Measurements from ENCODE around the gene GPRC6A. TPM values are rescaled to one million over a fixed set of nuclear protein-coding genes. Genes with fewer than 3 reads are reported as not detected.

GPRC6A gene
- total RNA-seq, 1 donor from 2014 or later: not detected

GRCh38 chr6:116761779-116762178 lies 67.1 kb downstream of the GPRC6A start:
- H3K4me1 Mint-ChIP-seq (ENCODE audit: unreplicated experiment): peaks cover 6% of the 10 kb centered on the region
- no peaks in the 10 kb centered on the region for H3K9me3 Mint-ChIP-seq (ENCODE audit: unreplicated experiment)
- H3K27ac Mint-ChIP-seq (ENCODE audit: unreplicated experiment): no peak overlapping the region
- H3K4me3 Mint-ChIP-seq (ENCODE audit: unreplicated experiment): no peak overlapping the region
- TF ChIP-seq CTCF (IDR thresholded peaks at IDR 0.05; ENCODE audit: unreplicated experiment): no peak
- peaks cover 8% of the 10 kb centered on the region for H3K36me3 Mint-ChIP-seq (ENCODE audit: low read depth, unreplicated experiment)
- DNase-seq (ENCODE audit: low spot score): no peak
- H3K27me3 Mint-ChIP-seq (ENCODE audit: unreplicated experiment): peaks cover 7% of the 10 kb centered on the region

GRCh38 chr6:116745176-116745575 lies 83.7 kb downstream of the GPRC6A start:
- TF ChIP-seq CTCF (IDR thresholded peaks at IDR 0.05; ENCODE audit: unreplicated experiment): no peak
- H3K27me3 Mint-ChIP-seq (ENCODE audit: unreplicated experiment): peaks cover 1% of the 10 kb centered on the region
- H3K36me3 Mint-ChIP-seq (ENCODE audit: low read depth, unreplicated experiment): no peaks in the 10 kb centered on the region

More at GRCh38 chr6:116745176-116745575, 83.7 kb downstream of the GPRC6A start:
- H3K27ac Mint-ChIP-seq (ENCODE audit: unreplicated experiment): no peak overlapping the region
- no peak overlapping the region for H3K4me3 Mint-ChIP-seq (ENCODE audit: unreplicated experiment)
- no peaks in the 10 kb centered on the region for H3K9me3 Mint-ChIP-seq (ENCODE audit: unreplicated experiment)
- peaks cover 12% of the 10 kb centered on the region for H3K4me1 Mint-ChIP-seq (ENCODE audit: unreplicated experiment)
- no peak for DNase-seq (ENCODE audit: low spot score)

Other genes starting within 250 kb of the GPRC6A start
- gene RSPH4A, start 212.6 kb downstream of the GPRC6A start, total RNA-seq (ENCODE audit: unreplicated experiment): 1.3 TPM
- 21.2 TPM for gene ZUP1, start 160.3 kb downstream of the GPRC6A start, total RNA-seq (ENCODE audit: unreplicated experiment)
- 11.4 TPM for gene KPNA5, start 147.9 kb downstream of the GPRC6A start, total RNA-seq (ENCODE audit: unreplicated experiment)
- 1.5 TPM for gene FAM162B, start 63.4 kb downstream of the GPRC6A start, total RNA-seq (ENCODE audit: unreplicated experiment)
- gene RFX6, start 48.2 kb upstream of the GPRC6A start, total RNA-seq (ENCODE audit: unreplicated experiment): not detected